ENCODE data around the gene TMEM191C. TPM values are rescaled to one million over a fixed set of nuclear protein-coding genes. Genes with fewer than 3 reads are reported as not detected.
"Not testable (repeated sequence)": the region's sequence is repeated elsewhere in the genome, so short reads cannot be mapped to it uniquely, and the experiment has no call there.

TMEM191C gene
- total and polyA plus RNA-seq, 2 of the 4 experiments (the other 2 are of a cell fraction): 0.36 to 0.75 TPM

DNA sequence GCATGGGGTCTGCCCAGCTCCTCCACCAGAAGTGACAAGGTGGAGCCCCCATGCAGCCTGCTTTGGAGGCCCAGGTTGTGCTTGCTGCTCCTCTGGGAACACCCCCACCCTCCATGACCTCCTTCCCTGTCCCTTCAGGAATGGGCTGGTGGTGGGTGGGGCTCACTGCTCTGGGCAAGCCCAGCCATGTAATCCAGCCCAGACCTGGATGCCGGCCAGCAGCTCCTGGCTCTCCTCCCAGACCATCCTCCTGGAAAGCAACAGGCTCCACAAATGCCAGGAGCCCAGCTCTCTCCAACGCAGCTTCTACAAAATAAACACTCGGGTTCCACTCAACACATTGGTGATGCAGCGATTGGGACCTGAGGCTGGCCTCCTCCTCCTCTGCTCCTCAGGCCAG, 30.8 kb downstream of the TMEM191C start:
- H3K23ac ChIP-seq (ENCODE audit: low read depth, low read length); H3K9me3 ChIP-seq (ENCODE audit: control insufficient read depth, insufficient read depth, low read length); H3K27ac ChIP-seq (ENCODE audit: insufficient read depth, low read length); H3K27me3 ChIP-seq (ENCODE audit: control insufficient read depth, insufficient read depth, low read length); H3K9me1 ChIP-seq (ENCODE audit: insufficient read depth, low read length); dilution Hi-C loops (cut with HindIII; ENCODE audit: low sequenced_read_pairs, unreplicated experiment); H3K79me1 ChIP-seq (ENCODE audit: low read depth in 1 of 2, low read length in 2 of 2); POLR2A ChIA-PET (ENCODE audit: unreplicated experiment); DNase-seq; H3K4ac ChIP-seq (ENCODE audit: low read depth, low read length); H3K9ac ChIP-seq (ENCODE audit: low read depth, low read length); H3K14ac ChIP-seq (replicated peaks; ENCODE audit: low read depth, low read length); H4K20me1 ChIP-seq (ENCODE audit: insufficient read depth, low read length); H2BK15ac ChIP-seq (ENCODE audit: low read depth, low read length); H3K36me3 ChIP-seq (ENCODE audit: control insufficient read depth, insufficient read depth, low read length); H2AK5ac ChIP-seq (ENCODE audit: low read depth, low read length); H3K4me3 ChIP-seq (ENCODE audit: insufficient read depth, low read depth, low read length); H2BK120ac ChIP-seq (ENCODE audit: low read depth, low read length); in situ Hi-C loops (cut with MboI; ENCODE audit: low sequenced_read_pairs); H2BK20ac ChIP-seq (ENCODE audit: low read depth, low read length); BruUV-seq (replicated peaks); CTCF ChIA-PET; H4K8ac ChIP-seq (ENCODE audit: low read depth in 2 of 2, low read length in 2 of 2); H3K56ac ChIP-seq (ENCODE audit: extremely low read depth, insufficient read depth, low read length); H2AK9ac ChIP-seq (replicated peaks; ENCODE audit: low read depth, low read length, poor library complexity); H2BK5ac ChIP-seq (ENCODE audit: low read depth, low read length, poor library complexity, severe bottlenecking); H3K4me1 ChIP-seq (ENCODE audit: control insufficient read depth, insufficient read depth, low read length); intact Hi-C loops (cut with micrococcal nuclease); H3K18ac ChIP-seq (ENCODE audit: low read depth, low read length); H3K4me2 ChIP-seq (ENCODE audit: low read depth, low read length); H2AFZ ChIP-seq (replicated peaks; ENCODE audit: low read length, poor library complexity); H4K5ac ChIP-seq (ENCODE audit: low read depth, low read length); H4K91ac ChIP-seq (ENCODE audit: insufficient read depth, low read depth, low read length): not testable (repeated sequence)
- WGBS, 2 experiments (ENCODE audit: extremely low coverage in 2 of 2, insufficient read length in 1 of 2): no CpG with 5 or more reads among the region's 4 CpGs
- ATAC-seq (ENCODE audit: low read depth): peak; percentile 86

DNA sequence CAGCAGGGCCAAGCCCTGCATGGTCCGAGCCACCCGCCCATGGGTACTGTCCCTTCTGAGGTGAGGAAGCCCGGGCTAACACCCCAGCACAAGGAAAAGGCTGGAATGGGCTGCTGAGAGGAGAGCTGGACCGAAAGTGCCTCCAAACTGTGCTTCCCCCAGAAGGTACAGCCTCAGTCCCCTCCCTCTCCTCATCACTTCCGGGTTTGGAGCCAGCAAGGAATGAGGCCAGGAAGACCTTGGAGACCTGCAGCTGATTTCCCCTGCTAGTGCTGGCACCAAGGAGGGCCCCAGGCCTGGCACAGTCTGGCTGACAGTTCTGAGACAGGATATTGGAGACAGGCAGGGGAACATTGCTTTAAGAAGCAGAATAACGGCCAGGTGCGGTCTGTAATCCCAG, 31.3 kb downstream of the TMEM191C start:
- H3K23ac ChIP-seq (ENCODE audit: low read depth, low read length); H2AFZ ChIP-seq (replicated peaks; ENCODE audit: low read length, poor library complexity); H3K9ac ChIP-seq (ENCODE audit: low read depth, low read length); intact Hi-C loops (cut with micrococcal nuclease); H4K8ac ChIP-seq (ENCODE audit: low read depth in 2 of 2, low read length in 2 of 2); H2BK5ac ChIP-seq (ENCODE audit: low read depth, low read length, poor library complexity, severe bottlenecking); H4K20me1 ChIP-seq (ENCODE audit: insufficient read depth, low read length); H3K56ac ChIP-seq (ENCODE audit: extremely low read depth, insufficient read depth, low read length); H2AK5ac ChIP-seq (ENCODE audit: low read depth, low read length); H2BK15ac ChIP-seq (ENCODE audit: low read depth, low read length); BruUV-seq (replicated peaks); H3K9me1 ChIP-seq (ENCODE audit: insufficient read depth, low read length); H2AK9ac ChIP-seq (replicated peaks; ENCODE audit: low read depth, low read length, poor library complexity); POLR2A ChIA-PET (ENCODE audit: unreplicated experiment); H3K4me2 ChIP-seq (ENCODE audit: low read depth, low read length); H3K4me1 ChIP-seq (ENCODE audit: control insufficient read depth, insufficient read depth, low read length); DNase-seq; H3K4ac ChIP-seq (ENCODE audit: low read depth, low read length); dilution Hi-C loops (cut with HindIII; ENCODE audit: low sequenced_read_pairs, unreplicated experiment); ATAC-seq (ENCODE audit: low read depth); H3K27me3 ChIP-seq (ENCODE audit: control insufficient read depth, insufficient read depth, low read length); H3K18ac ChIP-seq (ENCODE audit: low read depth, low read length); H2BK20ac ChIP-seq (ENCODE audit: low read depth, low read length); H3K4me3 ChIP-seq (ENCODE audit: insufficient read depth, low read depth, low read length); in situ Hi-C loops (cut with MboI; ENCODE audit: low sequenced_read_pairs); H3K27ac ChIP-seq (ENCODE audit: insufficient read depth, low read length); H2BK120ac ChIP-seq (ENCODE audit: low read depth, low read length); H4K91ac ChIP-seq (ENCODE audit: insufficient read depth, low read depth, low read length); CTCF ChIA-PET; H3K79me1 ChIP-seq (ENCODE audit: low read depth in 1 of 2, low read length in 2 of 2); H3K36me3 ChIP-seq (ENCODE audit: control insufficient read depth, insufficient read depth, low read length); H3K14ac ChIP-seq (replicated peaks; ENCODE audit: low read depth, low read length); H3K9me3 ChIP-seq (ENCODE audit: control insufficient read depth, insufficient read depth, low read length); H4K5ac ChIP-seq (ENCODE audit: low read depth, low read length): not testable (repeated sequence)
- WGBS, 2 experiments (ENCODE audit: extremely low coverage in 2 of 2, insufficient read length in 1 of 2): no CpG with 5 or more reads among the region's 7 CpGs
